NCI-H82 treated with DMSO at 0.1 percent for 48 hours (cell line): ENCODE data around the gene ARF1.
A peak's percentile ranks its signal among the peaks of the same experiment; 100 is the strongest.

Source experiments
- DNase-seq: peaks from one replicate; lab custom pipeline; 2025; ENCODE audit not compliant: unreplicated experiment; lab: John Stamatoyannopoulos, UW

The ARF1 gene

GRCh38 chr1:228117335-228117734 is 34.8 kb downstream of the ARF1 start:
- no peak for DNase-seq

DNA sequence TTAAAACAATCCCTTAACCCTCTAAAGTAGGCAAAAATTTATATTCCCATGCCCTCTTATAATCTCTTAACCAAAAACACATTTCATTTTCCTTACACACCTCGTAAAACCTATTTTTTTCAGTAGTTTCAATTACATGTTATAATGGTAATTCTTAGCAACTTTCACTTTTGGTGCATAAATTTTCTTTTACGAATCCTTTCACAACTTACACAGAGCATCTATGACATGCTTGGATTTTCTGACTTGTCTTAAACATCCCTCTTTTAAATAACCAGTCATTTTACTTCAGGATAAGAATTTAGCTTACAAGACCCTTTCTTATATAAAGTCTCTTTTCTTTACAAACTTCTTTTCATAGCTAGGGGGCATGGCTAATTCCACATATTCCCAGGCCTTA is 35.5 kb downstream of the ARF1 start:
- no peak for DNase-seq

- DNase-seq: no peak
Measured at GRCh38 chr1:228120351-228120750, 37.8 kb downstream of the ARF1 start.

- no peak for DNase-seq
Measured at GRCh38 chr1:228120857-228121489, 38.5 kb downstream of the ARF1 start.

DNA sequence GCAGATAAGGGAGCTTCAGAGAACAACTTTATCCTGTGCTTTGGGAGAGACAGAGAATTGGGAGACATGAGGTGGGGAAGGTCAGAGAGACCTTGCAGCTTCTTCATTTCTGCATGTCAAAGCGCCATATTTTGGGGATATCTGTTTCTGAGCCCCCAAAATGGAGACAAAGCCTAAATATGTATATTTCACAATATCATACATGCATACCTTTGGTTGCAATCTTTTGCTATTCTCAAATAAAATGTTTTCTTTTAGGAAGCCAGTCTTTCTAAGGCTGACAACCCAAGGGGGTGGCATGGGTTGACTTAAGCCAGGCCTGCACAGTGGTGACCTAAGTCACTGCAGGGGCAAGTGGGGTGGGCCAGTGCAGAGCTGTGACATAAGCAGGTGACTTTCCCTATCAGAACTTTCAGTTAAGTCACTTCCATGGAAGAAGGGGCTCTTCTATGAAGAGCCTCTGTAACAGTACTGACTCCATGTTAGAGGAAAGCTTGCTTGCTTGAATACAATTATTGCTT is 40.5 kb downstream of the ARF1 start:
- no peak for DNase-seq

DNA sequence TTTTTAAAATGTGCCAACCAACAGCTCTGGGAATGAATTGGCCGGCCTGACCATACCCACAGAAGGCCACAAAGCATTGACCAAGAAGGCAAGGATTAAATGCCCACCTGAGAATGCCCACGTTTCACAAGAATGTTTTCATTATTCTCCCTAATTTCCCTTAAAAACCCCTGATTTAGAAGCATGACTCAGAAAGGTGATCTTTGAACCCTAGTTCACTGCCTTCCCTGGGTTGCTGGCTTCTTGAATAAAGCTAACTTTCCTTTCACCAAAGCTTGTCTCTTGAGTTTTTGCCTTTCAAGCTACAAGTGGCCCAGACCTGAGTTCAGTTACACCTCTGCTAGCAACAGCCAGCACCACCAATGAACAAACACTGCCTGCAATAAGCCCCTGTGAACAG is 41.0 kb downstream of the ARF1 start:
- no peak for DNase-seq

GRCh38 chr1:228125185-228125584 is 42.7 kb downstream of the ARF1 start:
- DNase-seq: no peak

DNA sequence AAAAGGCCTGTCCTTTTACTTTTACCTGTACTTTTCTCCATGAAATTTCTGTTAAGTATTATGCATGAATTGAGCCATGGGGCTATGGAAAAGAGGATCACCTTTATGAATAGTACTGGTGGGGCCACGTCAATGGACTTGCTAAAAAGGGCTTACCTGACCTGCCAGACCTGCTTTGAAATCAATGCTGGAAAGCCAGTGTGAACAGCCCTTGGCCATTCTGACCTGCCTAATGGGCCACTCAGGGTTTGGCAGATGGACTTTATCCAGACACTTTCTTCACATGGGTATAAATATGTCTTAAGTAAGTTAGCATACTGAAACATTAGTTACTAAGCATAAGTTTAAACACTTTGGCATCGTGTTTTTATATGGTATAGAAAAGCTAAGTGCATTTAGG is 49.3 kb downstream of the ARF1 start:
- DNase-seq: no peak

GRCh38 chr1:228134591-228134990 is 52.1 kb downstream of the ARF1 start:
- DNase-seq: no peak

DNA sequence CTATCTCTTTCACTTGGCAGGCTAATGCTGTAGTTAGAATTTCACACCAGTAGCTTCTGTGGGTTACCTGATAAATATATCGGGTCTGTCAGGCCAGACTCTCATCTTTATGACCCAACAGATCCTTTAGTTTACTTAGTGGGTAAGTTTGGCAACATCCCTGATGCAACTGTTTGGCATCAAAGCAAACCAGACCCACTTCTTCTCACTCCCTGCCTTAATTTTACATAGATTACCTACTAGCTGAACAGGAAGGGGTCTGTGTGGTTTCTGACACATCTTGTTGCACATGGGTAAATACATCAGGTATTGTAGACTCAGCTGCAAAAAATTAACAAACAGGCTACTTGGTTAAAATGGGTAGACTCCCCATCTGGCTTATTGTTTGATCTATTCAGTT is 54.4 kb downstream of the ARF1 start:
- no peak for DNase-seq

DNA sequence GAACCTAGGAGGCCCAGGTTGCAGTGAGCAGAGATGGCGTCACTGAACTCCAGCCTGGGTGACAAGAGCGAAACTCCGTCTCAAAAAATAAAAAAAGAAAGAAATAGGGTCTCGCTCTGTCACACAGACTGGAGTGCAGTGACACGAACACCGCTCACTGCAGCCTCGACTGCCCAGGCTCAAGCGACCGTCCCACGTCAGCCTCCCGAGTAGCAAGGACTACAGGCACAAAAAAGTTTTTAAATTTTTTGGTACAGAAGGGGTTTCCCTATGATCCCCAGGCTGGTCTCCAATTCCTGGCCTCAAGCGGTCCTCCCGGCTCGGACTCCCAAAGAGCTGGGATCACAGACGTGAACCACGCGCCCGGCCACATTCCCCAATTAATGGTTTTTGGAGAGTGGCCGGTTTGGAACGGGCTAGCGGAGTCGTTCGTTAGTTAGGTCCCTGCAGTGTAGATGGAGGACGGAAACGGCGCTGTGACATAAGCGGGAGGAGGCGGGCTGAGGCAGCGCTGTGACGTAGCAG is 57.0 kb downstream of the ARF1 start:
- DNase-seq: no peak

DNA sequence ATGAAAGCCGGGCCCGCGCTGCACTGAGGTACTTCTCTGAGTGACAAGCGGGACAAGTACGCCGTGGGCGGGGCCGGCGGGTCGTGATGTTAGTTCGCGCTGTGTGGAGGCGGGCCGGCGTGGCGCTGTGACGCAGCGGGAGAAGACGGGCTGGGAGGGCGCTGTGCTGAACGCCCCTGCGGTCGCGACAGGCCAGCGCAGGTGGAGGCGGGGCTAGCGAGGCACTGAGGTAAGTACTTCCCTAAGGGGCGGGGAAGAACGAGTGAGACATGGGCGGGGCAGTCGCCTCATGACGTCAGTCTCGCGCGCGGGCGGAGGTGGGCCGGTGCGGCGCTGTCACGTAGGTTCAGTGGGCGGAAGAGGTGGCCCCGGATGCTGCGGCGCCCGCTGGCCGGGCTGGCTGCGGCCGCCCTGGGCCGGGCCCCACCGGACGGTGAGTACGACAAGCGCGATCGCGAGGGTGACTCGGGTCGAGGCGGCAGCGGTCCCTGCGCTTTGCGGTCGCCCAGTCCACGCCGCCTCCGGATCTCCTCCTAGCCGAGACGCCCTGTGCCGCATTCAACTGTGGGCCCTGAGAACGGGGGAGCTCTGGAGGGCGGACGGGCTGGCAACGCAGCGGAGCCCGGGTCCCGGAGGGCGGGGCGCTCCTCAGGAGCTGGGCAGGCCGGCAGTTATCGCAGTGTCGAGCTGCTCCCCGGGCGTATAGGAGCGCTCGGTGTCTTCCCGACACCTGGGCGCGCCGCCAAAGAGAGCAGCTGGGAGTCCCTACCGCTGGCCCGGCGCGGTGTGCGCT is 57.6 kb downstream of the ARF1 start, which contains the start of gene GUK1:
Gene GUK1, plus strand, starts transcription at position 349 of the 793 bp plus-strand sequence. Its CDS starts 24 bp downstream, at position 373.
- DNase-seq: peak; percentile 99

- DNase-seq: no peak
Measured at GRCh38 chr1:228140724-228141225, 58.3 kb downstream of the ARF1 start.

DNA sequence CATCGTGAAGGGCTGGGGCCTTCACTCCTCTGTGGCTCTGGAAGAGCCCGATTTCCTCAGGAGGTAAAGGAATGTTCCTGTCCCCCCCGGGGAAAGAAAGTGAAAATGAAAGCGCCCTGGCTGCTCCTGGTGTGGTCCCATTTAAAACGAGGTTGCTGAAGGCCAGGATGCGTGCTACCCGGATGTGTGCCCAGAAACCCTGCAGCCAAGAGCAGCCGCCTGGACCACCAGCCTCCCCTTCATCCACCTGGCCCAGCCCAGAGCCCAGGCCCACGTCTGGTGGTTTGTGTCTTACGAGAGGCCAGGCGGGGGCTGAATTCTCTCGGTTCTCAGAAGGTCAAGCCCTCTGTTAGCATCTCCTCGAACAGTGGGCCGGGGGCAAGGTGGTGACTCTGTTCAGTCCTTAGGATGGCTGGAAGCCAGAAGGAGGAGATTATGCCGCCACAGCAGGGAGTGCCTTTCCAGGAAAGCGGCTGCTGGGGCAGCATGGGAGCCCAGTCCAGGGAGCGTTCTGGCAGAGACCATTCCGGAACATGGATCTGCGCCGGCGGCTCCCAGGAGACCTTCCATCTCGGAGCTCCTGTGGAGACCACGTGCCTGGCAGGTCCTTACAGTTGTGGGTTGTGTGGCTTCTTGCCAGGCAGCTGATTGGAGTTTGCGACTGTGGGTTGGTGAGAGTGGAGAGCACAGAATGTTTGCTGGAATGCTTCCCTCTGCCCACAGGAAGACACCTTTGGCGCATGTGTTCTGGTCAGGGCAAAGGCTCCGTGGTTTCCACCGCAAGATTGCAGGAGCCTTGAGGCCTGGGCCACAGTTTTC is 58.9 kb downstream of the ARF1 start:
- no peak for DNase-seq

GRCh38 chr1:228142155-228142691 is 59.7 kb downstream of the ARF1 start:
- no peak for DNase-seq

DNA sequence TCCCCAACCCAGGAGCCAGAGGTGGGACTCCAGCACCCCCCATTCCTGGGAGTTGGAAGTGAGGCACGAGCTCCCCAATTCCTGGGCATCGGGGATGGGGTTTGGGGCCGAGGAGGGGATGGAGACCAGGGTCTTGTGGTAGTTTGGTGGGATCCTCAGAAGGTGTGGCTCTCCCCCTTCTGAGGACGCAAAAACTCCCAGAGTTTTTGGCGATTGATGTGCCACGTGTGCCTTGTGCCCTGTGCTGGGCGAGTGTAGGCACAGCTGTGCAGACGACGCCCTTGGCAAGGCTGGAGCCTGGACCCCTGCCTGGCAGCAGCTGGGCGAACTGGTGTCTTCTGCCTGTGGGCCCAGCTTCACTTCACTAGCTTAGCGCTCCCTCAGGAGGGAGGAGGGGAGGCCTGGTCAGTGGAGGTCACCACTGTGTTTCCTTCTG is 60.2 kb downstream of the ARF1 start:
- DNase-seq: no peak

- no peak for DNase-seq
Measured at GRCh38 chr1:228143480-228144192, 61.1 kb downstream of the ARF1 start.

- DNase-seq: peak; percentile 44
Measured at GRCh38 chr1:228144193-228144992, 61.9 kb downstream of the ARF1 start.

DNA sequence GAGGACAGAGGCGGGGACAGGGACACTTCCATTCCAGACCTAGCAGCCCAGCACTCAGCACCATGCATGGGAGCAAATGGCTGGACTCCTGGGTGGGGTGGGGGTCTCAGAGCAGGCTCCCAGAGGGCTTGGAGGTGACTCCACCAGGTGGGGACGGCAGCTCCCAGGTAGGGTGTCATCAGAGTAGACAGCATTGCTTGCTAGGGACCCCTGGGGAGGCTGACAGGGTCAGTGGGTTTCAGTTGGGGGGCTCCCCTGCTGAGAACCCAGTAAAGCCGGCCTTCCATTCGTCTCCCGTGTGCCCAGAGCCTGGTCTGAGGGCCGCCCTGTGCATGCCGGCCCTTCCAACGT is 62.5 kb downstream of the ARF1 start:
- no peak for DNase-seq
